ENCODE measurements around the gene ORC1.

- no peak for TF ChIP-seq POLR2A (IDR thresholded peaks at IDR 0.05)
- no peak for TF ChIP-seq POLR2AphosphoS5 (IDR thresholded peaks at IDR 0.05)
- TF ChIP-seq, protein P1, sequence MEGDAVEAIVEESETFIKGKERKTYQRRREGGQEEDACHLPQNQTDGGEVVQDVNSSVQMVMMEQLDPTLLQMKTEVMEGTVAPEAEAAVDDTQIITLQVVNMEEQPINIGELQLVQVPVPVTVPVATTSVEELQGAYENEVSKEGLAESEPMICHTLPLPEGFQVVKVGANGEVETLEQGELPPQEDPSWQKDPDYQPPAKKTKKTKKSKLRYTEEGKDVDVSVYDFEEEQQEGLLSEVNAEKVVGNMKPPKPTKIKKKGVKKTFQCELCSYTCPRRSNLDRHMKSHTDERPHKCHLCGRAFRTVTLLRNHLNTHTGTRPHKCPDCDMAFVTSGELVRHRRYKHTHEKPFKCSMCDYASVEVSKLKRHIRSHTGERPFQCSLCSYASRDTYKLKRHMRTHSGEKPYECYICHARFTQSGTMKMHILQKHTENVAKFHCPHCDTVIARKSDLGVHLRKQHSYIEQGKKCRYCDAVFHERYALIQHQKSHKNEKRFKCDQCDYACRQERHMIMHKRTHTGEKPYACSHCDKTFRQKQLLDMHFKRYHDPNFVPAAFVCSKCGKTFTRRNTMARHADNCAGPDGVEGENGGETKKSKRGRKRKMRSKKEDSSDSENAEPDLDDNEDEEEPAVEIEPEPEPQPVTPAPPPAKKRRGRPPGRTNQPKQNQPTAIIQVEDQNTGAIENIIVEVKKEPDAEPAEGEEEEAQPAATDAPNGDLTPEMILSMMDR (IDR thresholded peaks at IDR 0.05) = no peak
These were observed 22.9 kb upstream of the ORC1 start for GRCh38 chr1:52427152-52427551.

Data from suprapubic skin (tissue), 4 donors.